Mesenchymal stem cell (in vitro differentiated cells and primary cell): ENCODE data around the gene PEX5L.

Source experiments
- DNase-seq: peaks from one replicate; pipeline ENCODE4 v3.0.0-alpha.2; 2013
- H2AFZ ChIP-seq: one replicate; pipeline ENCODE4 v1.6.1; 2013; ENCODE audit warnings: low read depth, mild to moderate bottlenecking, control low read depth, inconsistent platforms, low read length, moderate library complexity
- H2AK5ac ChIP-seq: 2 replicates; pipeline ENCODE4 v1.6.1; 2013; ENCODE audit warnings: low read length, moderate library complexity, mild to moderate bottlenecking, inconsistent platforms; ENCODE audit not compliant: severe bottlenecking
- H2BK120ac ChIP-seq: one replicate; pipeline ENCODE4 v1.6.1; 2013; ENCODE audit warnings: low read depth, mild to moderate bottlenecking, inconsistent platforms, low read length, moderate library complexity
- H2BK12ac ChIP-seq, 2 experiments: one replicate each; pipeline ENCODE4 v1.6.1; 2013; ENCODE audit warnings: inconsistent platforms in 2 of 2, low read length in 2 of 2, mild to moderate bottlenecking in 2 of 2, moderate library complexity in 2 of 2, control low read depth in 1 of 2
- H2BK15ac ChIP-seq: one replicate; pipeline ENCODE4 v1.6.1; 2013; ENCODE audit warnings: mild to moderate bottlenecking, low read depth, inconsistent platforms; ENCODE audit not compliant: poor library complexity, severe bottlenecking
- H2BK5ac ChIP-seq: 2 replicates; pipeline ENCODE4 v1.6.1; 2013; ENCODE audit warnings: low read depth, mild to moderate bottlenecking, low read length, control low read depth, inconsistent platforms; ENCODE audit not compliant: poor library complexity, severe bottlenecking
- H3K14ac ChIP-seq, 2 experiments: one replicate each; pipeline ENCODE4 v1.6.1; 2013; ENCODE audit warnings: inconsistent platforms in 2 of 2, low read length in 2 of 2, control low read depth in 1 of 2, mild to moderate bottlenecking in 1 of 2, moderate library complexity in 1 of 2
- H3K18ac ChIP-seq, 2 experiments: one replicate each; pipeline ENCODE4 v1.6.1; 2013; ENCODE audit warnings: inconsistent platforms in 2 of 2, low read length in 2 of 2, control low read depth in 1 of 2, low read depth in 1 of 2, mild to moderate bottlenecking in 1 of 2
- H3K23ac ChIP-seq, 2 experiments: one replicate each; pipeline ENCODE4 v1.6.1; 2013; ENCODE audit warnings: inconsistent platforms in 2 of 2, low read length in 2 of 2, mild to moderate bottlenecking in 2 of 2, moderate library complexity in 2 of 2, control low read depth in 1 of 2
- H3K27ac ChIP-seq: 2 replicates; pipeline ENCODE4 v1.5.1; 2013; ENCODE audit warnings: mild to moderate bottlenecking, moderate library complexity, low read length, control low read depth, inconsistent platforms; ENCODE audit not compliant: poor library complexity, severe bottlenecking
- H3K27me3 ChIP-seq, 2 experiments: 2 replicates each; pipeline versions ENCODE4 v1.6.1 to v1.7.0; 2013; ENCODE audit warnings: low read length in 2 of 2, mild to moderate bottlenecking in 2 of 2, moderate library complexity in 2 of 2, control low read depth in 1 of 2, inconsistent platforms in 1 of 2; ENCODE audit not compliant: control insufficient read depth in 1 of 2, insufficient read depth in 1 of 2
- H3K36me3 ChIP-seq, 2 experiments: 2 replicates each; pipeline versions ENCODE4 v1.6.1 to v1.7.0; 2013; ENCODE audit warnings: low read length in 2 of 2, control low read depth in 1 of 2, inconsistent platforms in 1 of 2, low read depth in 1 of 2, mild to moderate bottlenecking in 1 of 2; ENCODE audit not compliant: insufficient read depth in 2 of 2, control insufficient read depth in 1 of 2
- H3K4ac ChIP-seq, 2 experiments: one replicate each; pipeline ENCODE4 v1.6.1; 2013; ENCODE audit warnings: inconsistent platforms in 2 of 2, low read length in 2 of 2, mild to moderate bottlenecking in 2 of 2, moderate library complexity in 2 of 2, control low read depth in 1 of 2, low read depth in 1 of 2
- H3K4me1 ChIP-seq: 2 replicates; pipeline ENCODE4 v1.6.1; 2013; ENCODE audit warnings: low read depth, low read length, control low read depth; ENCODE audit not compliant: control insufficient read depth, insufficient read depth
- H3K4me2 ChIP-seq: 2 replicates; pipeline ENCODE4 v1.6.1; 2013; ENCODE audit warnings: low read length, mild to moderate bottlenecking, inconsistent platforms; ENCODE audit not compliant: poor library complexity, severe bottlenecking
- H3K4me3 ChIP-seq, 2 experiments: 2 replicates each; pipeline versions ENCODE4 v1.5.1 to v1.7.0; 2013; ENCODE audit warnings: low read length in 2 of 2, mild to moderate bottlenecking in 2 of 2, control low read depth in 1 of 2, low read depth in 1 of 2; ENCODE audit not compliant: insufficient read depth in 1 of 2
- H3K79me1 ChIP-seq: replicated peaks from 2 replicates; pipeline ENCODE4 v1.6.1; 2013; ENCODE audit warnings: mild to moderate bottlenecking, control low read depth, low read length, inconsistent platforms; ENCODE audit not compliant: poor library complexity, severe bottlenecking
- H3K9ac ChIP-seq: 2 replicates; pipeline ENCODE4 v1.7.0; 2013; ENCODE audit warnings: mild to moderate bottlenecking, low read length, moderate library complexity
- H3K9me3 ChIP-seq: 2 replicates; pipeline ENCODE4 v1.7.0; 2013; ENCODE audit warnings: mild to moderate bottlenecking, low read length; ENCODE audit not compliant: control insufficient read depth
- H4K8ac ChIP-seq: one replicate; pipeline ENCODE4 v1.6.1; 2013; ENCODE audit warnings: inconsistent platforms, mild to moderate bottlenecking, low read length, moderate library complexity
- H4K91ac ChIP-seq: one replicate; pipeline ENCODE4 v1.6.1; 2013; ENCODE audit warnings: mild to moderate bottlenecking, low read length, inconsistent platforms
- WGBS: methylation state at CpG from one replicate; pipeline ENCODE4 v1.1.7; 2013; ENCODE audit warnings: mixed read lengths; 5-methylcytosine and 5-hydroxymethylcytosine counted together

Gene PEX5L

GRCh38 chr3:179861292-179861691, 175.4 kb downstream of the PEX5L start:
- no peak overlapping the region for H4K8ac ChIP-seq
- no peak overlapping the region for H2AFZ ChIP-seq
- H3K4me3 ChIP-seq, result no peak overlapping the region
- H2BK12ac ChIP-seq, result no peak overlapping the region
- no peaks in the 10 kb centered on the region for H3K27me3 ChIP-seq
- no peak overlapping the region for H3K23ac ChIP-seq
- no peaks in the 10 kb centered on the region for H3K4me1 ChIP-seq
- H3K4ac ChIP-seq, result no peak overlapping the region
- H3K27ac ChIP-seq, result no peak overlapping the region
- H3K79me1 ChIP-seq, result no peaks in the 10 kb centered on the region
- no peak overlapping the region for H3K18ac ChIP-seq
- no peaks in the 10 kb centered on the region for H3K36me3 ChIP-seq
- no peak overlapping the region for H2BK15ac ChIP-seq
- H3K4me2 ChIP-seq, result no peak overlapping the region
- H3K9ac ChIP-seq, result no peak overlapping the region
- no peaks in the 10 kb centered on the region for H3K9me3 ChIP-seq
- no peak overlapping the region for H3K14ac ChIP-seq
- 88% methylated on average over 4 of the region's 5 CpGs for WGBS
- H2BK5ac ChIP-seq, result no peak overlapping the region
- DNase-seq, result no peak
- no peak overlapping the region for H2BK120ac ChIP-seq
- H2AK5ac ChIP-seq, result no peak overlapping the region
- H4K91ac ChIP-seq, result no peak overlapping the region

- 79% methylated on average over 7 of the region's 11 CpGs for WGBS
- Histone ChIP-seq H2BK120ac (no peak overlapping the region), H2BK15ac (no peak overlapping the region), H4K8ac (peak overlapping the region; percentile 80), H2BK12ac (no peak overlapping the region), H3K4me2 (no peak overlapping the region), H3K4ac (no peak overlapping the region), H3K23ac (no peak overlapping the region), H3K18ac (no peak overlapping the region), H2BK5ac (no peak overlapping the region), H2AK5ac (no peak overlapping the region), H3K79me1 (no peaks in the 10 kb centered on the region), H3K9ac (no peak overlapping the region), H3K4me3 (no peak overlapping the region), H3K27me3 (no peaks in the 10 kb centered on the region), H3K27ac (no peak overlapping the region), H3K9me3 (no peaks in the 10 kb centered on the region), H4K91ac (no peak overlapping the region), H3K14ac (no peak overlapping the region), H3K36me3 (no peaks in the 10 kb centered on the region), H2AFZ (no peak overlapping the region), H3K4me1 (no peaks in the 10 kb centered on the region)
- DNase-seq, result no peak
These were observed 176.2 kb downstream of the PEX5L start for GRCh38 chr3:179860275-179861107.

- no peak overlapping the region for H3K9ac ChIP-seq
- WGBS, result 88% methylated on average over 1 of the region's 2 CpGs
These were observed 183.6 kb downstream of the PEX5L start for GRCh38 chr3:179853176-179853575.

GRCh38 chr3:179852142-179852905, 184.4 kb downstream of the PEX5L start:
- Histone ChIP-seq H2BK15ac (no peak overlapping the region), H2BK120ac (no peak overlapping the region), H2AFZ (no peak overlapping the region), H3K18ac (no peak overlapping the region), H4K8ac (no peak overlapping the region), H3K27me3 (no peaks in the 10 kb centered on the region), H3K4me3 (no peak overlapping the region), H2AK5ac (no peak overlapping the region), H3K79me1 (no peaks in the 10 kb centered on the region), H3K4me1 (peaks cover 1% of the 10 kb centered on the region), H4K91ac (no peak overlapping the region), H3K36me3 (no peaks in the 10 kb centered on the region), H2BK5ac (no peak overlapping the region), H3K9me3 (no peaks in the 10 kb centered on the region), H3K4ac (no peak overlapping the region), H3K14ac (no peak overlapping the region), H3K23ac (no peak overlapping the region), H3K27ac (no peak overlapping the region), H3K9ac (no peak overlapping the region), H3K4me2 (no peak overlapping the region), H2BK12ac (no peak overlapping the region)
- WGBS, result 78% methylated on average over 5 of the region's 5 CpGs
- DNase-seq, result peak; percentile 80

More at GRCh38 chr3:179853176-179853575, 183.6 kb downstream of the PEX5L start:
- no peak overlapping the region for H3K4ac ChIP-seq
- no peak overlapping the region for H4K91ac ChIP-seq
- H3K4me1 ChIP-seq, result peaks cover 1% of the 10 kb centered on the region
- H3K4me3 ChIP-seq, result no peak overlapping the region
- H3K23ac ChIP-seq, result no peak overlapping the region
- no peak overlapping the region for H3K27ac ChIP-seq
- H4K8ac ChIP-seq, result no peak overlapping the region
- no peaks in the 10 kb centered on the region for H3K9me3 ChIP-seq
- H3K4me2 ChIP-seq, result no peak overlapping the region
- H3K14ac ChIP-seq, result no peak overlapping the region
- H2BK120ac ChIP-seq, result no peak overlapping the region
- DNase-seq, result peak; percentile 81
- no peaks in the 10 kb centered on the region for H3K79me1 ChIP-seq
- no peak overlapping the region for H2AK5ac ChIP-seq
- no peaks in the 10 kb centered on the region for H3K36me3 ChIP-seq
- H2BK15ac ChIP-seq, result no peak overlapping the region
- no peak overlapping the region for H2BK5ac ChIP-seq
- H2BK12ac ChIP-seq, result no peak overlapping the region
- H3K18ac ChIP-seq, result no peak overlapping the region
- no peaks in the 10 kb centered on the region for H3K27me3 ChIP-seq
- no peak overlapping the region for H2AFZ ChIP-seq
